ENCODE results near the gene FOXP1.

DNA sequence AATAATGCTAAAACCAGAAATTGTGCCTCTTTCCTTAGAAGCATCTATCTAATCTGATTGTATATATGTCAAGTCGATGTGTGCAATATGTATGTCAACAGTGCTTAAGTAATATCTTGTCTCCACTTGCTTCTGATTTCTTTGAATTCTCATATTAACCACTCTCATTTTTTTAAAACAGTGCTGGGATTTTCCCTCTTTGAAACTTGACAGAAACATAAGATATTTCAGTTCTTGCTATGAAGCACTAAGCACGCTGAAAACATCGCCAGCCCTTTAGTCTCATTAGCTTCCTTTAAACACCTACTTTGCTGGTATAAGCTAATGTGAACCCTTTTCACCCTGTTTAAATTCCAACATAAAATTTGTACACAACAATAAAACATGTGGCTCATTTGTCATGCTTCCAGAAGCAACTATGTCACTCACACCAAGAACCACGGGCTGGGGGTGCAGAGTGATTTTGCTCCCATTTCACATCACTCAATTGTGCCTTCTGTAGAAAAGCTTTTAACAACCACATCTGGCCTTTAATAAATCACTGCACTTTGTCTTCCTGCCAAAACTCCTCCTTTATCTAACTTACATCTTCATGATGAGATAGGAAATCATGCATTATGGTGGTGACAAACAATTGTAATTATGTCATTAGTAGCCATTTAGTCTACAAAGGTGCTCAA lies 185.2 kb downstream of the FOXP1 start:
- TF ChIP-seq RAD21 (IDR thresholded peaks at IDR 0.05) (no peak), SP1 (IDR thresholded peaks at IDR 0.05) (no peak), JUND (IDR thresholded peaks at IDR 0.05) (no peak), EGR1 (IDR thresholded peaks at IDR 0.05; ENCODE audit: low read depth in 2 of 2) (no peak), FOXA1 (IDR thresholded peaks at IDR 0.05) (no peak), YY1 (IDR thresholded peaks at IDR 0.05) (no peak), HNF4A (conservative IDR thresholded peaks at IDR 0.05) (no peak), HNF4G (IDR thresholded peaks at IDR 0.05) (no peak)
- TF ChIP-seq, protein P1, sequence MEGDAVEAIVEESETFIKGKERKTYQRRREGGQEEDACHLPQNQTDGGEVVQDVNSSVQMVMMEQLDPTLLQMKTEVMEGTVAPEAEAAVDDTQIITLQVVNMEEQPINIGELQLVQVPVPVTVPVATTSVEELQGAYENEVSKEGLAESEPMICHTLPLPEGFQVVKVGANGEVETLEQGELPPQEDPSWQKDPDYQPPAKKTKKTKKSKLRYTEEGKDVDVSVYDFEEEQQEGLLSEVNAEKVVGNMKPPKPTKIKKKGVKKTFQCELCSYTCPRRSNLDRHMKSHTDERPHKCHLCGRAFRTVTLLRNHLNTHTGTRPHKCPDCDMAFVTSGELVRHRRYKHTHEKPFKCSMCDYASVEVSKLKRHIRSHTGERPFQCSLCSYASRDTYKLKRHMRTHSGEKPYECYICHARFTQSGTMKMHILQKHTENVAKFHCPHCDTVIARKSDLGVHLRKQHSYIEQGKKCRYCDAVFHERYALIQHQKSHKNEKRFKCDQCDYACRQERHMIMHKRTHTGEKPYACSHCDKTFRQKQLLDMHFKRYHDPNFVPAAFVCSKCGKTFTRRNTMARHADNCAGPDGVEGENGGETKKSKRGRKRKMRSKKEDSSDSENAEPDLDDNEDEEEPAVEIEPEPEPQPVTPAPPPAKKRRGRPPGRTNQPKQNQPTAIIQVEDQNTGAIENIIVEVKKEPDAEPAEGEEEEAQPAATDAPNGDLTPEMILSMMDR (IDR thresholded peaks at IDR 0.05; ENCODE audit: low read depth, low read length, missing input control): no peak
- TF ChIP-seq, protein P2, sequence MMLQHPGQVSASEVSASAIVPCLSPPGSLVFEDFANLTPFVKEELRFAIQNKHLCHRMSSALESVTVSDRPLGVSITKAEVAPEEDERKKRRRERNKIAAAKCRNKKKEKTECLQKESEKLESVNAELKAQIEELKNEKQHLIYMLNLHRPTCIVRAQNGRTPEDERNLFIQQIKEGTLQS (IDR thresholded peaks at IDR 0.05): no peak
- TF ChIP-seq, protein P3, sequence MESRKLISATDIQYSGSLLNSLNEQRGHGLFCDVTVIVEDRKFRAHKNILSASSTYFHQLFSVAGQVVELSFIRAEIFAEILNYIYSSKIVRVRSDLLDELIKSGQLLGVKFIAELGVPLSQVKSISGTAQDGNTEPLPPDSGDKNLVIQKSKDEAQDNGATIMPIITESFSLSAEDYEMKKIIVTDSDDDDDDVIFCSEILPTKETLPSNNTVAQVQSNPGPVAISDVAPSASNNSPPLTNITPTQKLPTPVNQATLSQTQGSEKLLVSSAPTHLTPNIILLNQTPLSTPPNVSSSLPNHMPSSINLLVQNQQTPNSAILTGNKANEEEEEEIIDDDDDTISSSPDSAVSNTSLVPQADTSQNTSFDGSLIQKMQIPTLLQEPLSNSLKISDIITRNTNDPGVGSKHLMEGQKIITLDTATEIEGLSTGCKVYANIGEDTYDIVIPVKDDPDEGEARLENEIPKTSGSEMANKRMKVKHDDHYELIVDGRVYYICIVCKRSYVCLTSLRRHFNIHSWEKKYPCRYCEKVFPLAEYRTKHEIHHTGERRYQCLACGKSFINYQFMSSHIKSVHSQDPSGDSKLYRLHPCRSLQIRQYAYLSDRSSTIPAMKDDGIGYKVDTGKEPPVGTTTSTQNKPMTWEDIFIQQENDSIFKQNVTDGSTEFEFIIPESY (IDR thresholded peaks at IDR 0.05): no peak
- TF ChIP-seq, protein P4, sequence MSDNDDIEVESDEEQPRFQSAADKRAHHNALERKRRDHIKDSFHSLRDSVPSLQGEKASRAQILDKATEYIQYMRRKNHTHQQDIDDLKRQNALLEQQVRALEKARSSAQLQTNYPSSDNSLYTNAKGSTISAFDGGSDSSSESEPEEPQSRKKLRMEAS (IDR thresholded peaks at IDR 0.05): no peak
